ENCODE results near the gene IFFO2.

IFFO2 gene

DNA sequence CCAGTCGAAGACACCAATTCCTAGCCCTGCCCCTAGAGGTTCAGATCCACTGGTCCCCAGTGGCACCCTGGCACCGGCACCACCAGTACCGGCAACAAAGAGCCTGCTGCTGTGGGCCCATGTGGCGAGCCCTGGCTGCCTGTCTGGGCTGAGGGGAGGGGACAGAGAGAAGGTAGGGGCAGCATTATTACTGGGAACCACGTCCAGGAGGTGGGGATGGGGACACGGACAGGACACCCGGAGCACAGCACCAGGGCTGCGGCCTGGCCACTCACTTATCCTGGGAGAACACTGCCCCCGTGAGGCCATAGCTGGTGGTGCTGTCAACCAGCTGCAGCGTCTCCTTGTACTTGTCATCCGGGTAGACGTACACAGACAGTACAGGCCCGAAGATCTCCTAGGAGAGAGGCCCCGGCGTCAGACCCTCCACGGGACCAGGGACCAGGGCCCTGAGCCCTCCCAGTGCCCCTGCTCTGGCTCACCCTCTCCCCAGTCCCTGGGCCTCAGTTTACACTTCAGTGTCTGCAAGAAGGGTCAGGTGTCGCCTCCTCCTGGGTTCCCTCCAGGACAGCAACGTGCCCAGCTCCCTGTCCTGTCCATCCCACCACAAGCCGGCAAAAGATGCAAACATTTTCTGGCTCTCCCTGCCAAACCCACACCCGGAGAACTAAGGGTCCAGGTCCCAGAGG is 81.2 kb downstream of the IFFO2 start:
- Histone ChIP-seq H3K9me3 (ENCODE audit: low read length) (no peaks in the 10 kb centered on the region), H3K36me3 (ENCODE audit: insufficient read depth, low read length) (no peaks in the 10 kb centered on the region)

DNA sequence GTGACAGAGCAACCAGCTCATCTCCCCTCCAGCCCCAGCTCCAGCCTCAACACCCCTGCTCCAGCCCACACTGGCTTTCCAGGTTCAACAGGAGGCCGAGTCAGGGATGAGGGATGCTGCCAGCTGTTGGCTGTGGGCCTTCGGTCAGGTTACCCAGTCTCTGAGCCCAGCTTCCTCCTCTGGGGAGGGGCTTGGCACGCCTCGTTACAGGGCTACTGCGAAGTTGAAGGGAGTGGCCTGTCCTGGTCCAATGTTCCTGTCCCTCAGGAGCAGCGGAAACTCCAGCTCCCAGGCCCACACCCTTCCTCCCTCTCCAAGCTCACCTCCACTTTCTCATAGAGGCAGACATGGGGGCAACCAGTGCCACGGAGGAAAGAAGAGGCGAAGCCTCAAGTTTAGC is 81.9 kb downstream of the IFFO2 start:
- no peaks in the 10 kb centered on the region for H3K27me3 ChIP-seq (ENCODE audit: insufficient read depth, low read length)
- no peak overlapping the region for H3K9ac ChIP-seq (ENCODE audit: low read length)
- TF ChIP-seq EZH2 (IDR thresholded peaks at IDR 0.05; ENCODE audit: borderline replicate concordance, low read length) = no peak
- TF ChIP-seq, protein P1, sequence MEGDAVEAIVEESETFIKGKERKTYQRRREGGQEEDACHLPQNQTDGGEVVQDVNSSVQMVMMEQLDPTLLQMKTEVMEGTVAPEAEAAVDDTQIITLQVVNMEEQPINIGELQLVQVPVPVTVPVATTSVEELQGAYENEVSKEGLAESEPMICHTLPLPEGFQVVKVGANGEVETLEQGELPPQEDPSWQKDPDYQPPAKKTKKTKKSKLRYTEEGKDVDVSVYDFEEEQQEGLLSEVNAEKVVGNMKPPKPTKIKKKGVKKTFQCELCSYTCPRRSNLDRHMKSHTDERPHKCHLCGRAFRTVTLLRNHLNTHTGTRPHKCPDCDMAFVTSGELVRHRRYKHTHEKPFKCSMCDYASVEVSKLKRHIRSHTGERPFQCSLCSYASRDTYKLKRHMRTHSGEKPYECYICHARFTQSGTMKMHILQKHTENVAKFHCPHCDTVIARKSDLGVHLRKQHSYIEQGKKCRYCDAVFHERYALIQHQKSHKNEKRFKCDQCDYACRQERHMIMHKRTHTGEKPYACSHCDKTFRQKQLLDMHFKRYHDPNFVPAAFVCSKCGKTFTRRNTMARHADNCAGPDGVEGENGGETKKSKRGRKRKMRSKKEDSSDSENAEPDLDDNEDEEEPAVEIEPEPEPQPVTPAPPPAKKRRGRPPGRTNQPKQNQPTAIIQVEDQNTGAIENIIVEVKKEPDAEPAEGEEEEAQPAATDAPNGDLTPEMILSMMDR (IDR thresholded peaks at IDR 0.05; ENCODE audit: low read length) = no peak

More for the DNA sequence above, 81.2 kb downstream of the IFFO2 start:
- Histone ChIP-seq H3K9ac (ENCODE audit: low read length) (no peak overlapping the region), H4K20me1 (ENCODE audit: insufficient read depth, low read length) (no peaks in the 10 kb centered on the region), H3K4me1 (ENCODE audit: insufficient read depth, low read length, severe bottlenecking) (no peaks in the 10 kb centered on the region), H3K4me2 (ENCODE audit: low read length) (no peak overlapping the region), H3K79me2 (ENCODE audit: insufficient read depth, low read length) (no peaks in the 10 kb centered on the region), H2AFZ (ENCODE audit: low read length) (no peak overlapping the region), H3K27ac (ENCODE audit: low read depth, low read length, poor library complexity, severe bottlenecking) (no peak overlapping the region), H3F3A (ENCODE audit: insufficient read depth, low read length) (no peaks in the 10 kb centered on the region), H3K4me3 (ENCODE audit: low read depth, low read length, poor library complexity, severe bottlenecking) (no peak overlapping the region), H3K27me3 (ENCODE audit: insufficient read depth, low read length) (no peaks in the 10 kb centered on the region), H3K9me2 (ENCODE audit: low read depth, low read length) (no peaks in the 10 kb centered on the region)
- no peak for TF ChIP-seq EZH2 (IDR thresholded peaks at IDR 0.05; ENCODE audit: borderline replicate concordance, low read length)
- TF ChIP-seq, protein P1 (IDR thresholded peaks at IDR 0.05; ENCODE audit: low read length) = peak; percentile 76

DNA sequence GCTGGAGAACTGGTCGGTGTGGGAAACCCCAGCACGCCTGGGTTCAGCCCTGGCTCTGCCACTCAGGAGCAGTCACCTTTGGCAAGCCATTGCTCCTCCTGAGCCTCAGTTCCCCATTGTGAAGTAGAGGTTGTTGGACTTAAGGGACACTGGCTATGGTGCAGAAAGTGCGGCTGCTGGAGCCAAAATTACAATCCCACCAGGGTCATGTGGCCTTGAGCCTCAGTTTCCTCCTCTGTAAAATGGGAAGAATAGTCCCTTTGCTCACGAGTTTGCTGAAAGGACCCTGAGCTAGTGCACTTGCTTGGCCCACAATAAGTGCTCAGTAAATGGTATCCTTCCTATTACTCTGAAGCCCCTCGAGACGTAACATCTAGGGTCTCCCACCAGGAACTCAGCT is 82.4 kb downstream of the IFFO2 start:
- Histone ChIP-seq H3F3A (ENCODE audit: insufficient read depth, low read length) (no peaks in the 10 kb centered on the region), H3K27me3 (ENCODE audit: insufficient read depth, low read length) (no peaks in the 10 kb centered on the region), H3K4me1 (ENCODE audit: insufficient read depth, low read length, severe bottlenecking) (no peaks in the 10 kb centered on the region), H3K79me2 (ENCODE audit: insufficient read depth, low read length) (no peaks in the 10 kb centered on the region), H3K9ac (ENCODE audit: low read length) (no peak overlapping the region), H3K36me3 (ENCODE audit: insufficient read depth, low read length) (no peaks in the 10 kb centered on the region), H3K4me3 (ENCODE audit: low read depth, low read length, poor library complexity, severe bottlenecking) (no peak overlapping the region), H3K9me3 (ENCODE audit: low read length) (no peaks in the 10 kb centered on the region), H3K4me2 (ENCODE audit: low read length) (no peak overlapping the region), H3K9me2 (ENCODE audit: low read depth, low read length) (no peaks in the 10 kb centered on the region), H3K27ac (ENCODE audit: low read depth, low read length, poor library complexity, severe bottlenecking) (no peak overlapping the region), H2AFZ (ENCODE audit: low read length) (no peak overlapping the region), H4K20me1 (ENCODE audit: insufficient read depth, low read length) (no peaks in the 10 kb centered on the region)
- TF ChIP-seq, protein P1 (IDR thresholded peaks at IDR 0.05; ENCODE audit: low read length) = no peak
- TF ChIP-seq EZH2 (IDR thresholded peaks at IDR 0.05; ENCODE audit: borderline replicate concordance, low read length) = no peak

More for the DNA sequence above, 81.9 kb downstream of the IFFO2 start:
- H3K9me2 ChIP-seq (ENCODE audit: low read depth, low read length) = no peaks in the 10 kb centered on the region
- no peaks in the 10 kb centered on the region for H3K79me2 ChIP-seq (ENCODE audit: insufficient read depth, low read length)
- no peak overlapping the region for H3K27ac ChIP-seq (ENCODE audit: low read depth, low read length, poor library complexity, severe bottlenecking)
- no peaks in the 10 kb centered on the region for H3F3A ChIP-seq (ENCODE audit: insufficient read depth, low read length)
- H3K4me3 ChIP-seq (ENCODE audit: low read depth, low read length, poor library complexity, severe bottlenecking) = no peak overlapping the region
- no peaks in the 10 kb centered on the region for H4K20me1 ChIP-seq (ENCODE audit: insufficient read depth, low read length)
- H3K36me3 ChIP-seq (ENCODE audit: insufficient read depth, low read length) = no peaks in the 10 kb centered on the region
- no peaks in the 10 kb centered on the region for H3K4me1 ChIP-seq (ENCODE audit: insufficient read depth, low read length, severe bottlenecking)
- H3K9me3 ChIP-seq (ENCODE audit: low read length) = no peaks in the 10 kb centered on the region
- no peak overlapping the region for H3K4me2 ChIP-seq (ENCODE audit: low read length)
- H2AFZ ChIP-seq (ENCODE audit: low read length) = no peak overlapping the region

All from OCI-LY1 (cell line).